ENCODE data around the gene MAPKAP1.

The MAPKAP1 gene

GRCh38 chr9:125515281-125515680 lies 191.7 kb downstream of the MAPKAP1 start:
- DNase-seq = no peak

GRCh38 chr9:125514468-125514867 lies 192.5 kb downstream of the MAPKAP1 start:
- DNase-seq = no peak

DNA sequence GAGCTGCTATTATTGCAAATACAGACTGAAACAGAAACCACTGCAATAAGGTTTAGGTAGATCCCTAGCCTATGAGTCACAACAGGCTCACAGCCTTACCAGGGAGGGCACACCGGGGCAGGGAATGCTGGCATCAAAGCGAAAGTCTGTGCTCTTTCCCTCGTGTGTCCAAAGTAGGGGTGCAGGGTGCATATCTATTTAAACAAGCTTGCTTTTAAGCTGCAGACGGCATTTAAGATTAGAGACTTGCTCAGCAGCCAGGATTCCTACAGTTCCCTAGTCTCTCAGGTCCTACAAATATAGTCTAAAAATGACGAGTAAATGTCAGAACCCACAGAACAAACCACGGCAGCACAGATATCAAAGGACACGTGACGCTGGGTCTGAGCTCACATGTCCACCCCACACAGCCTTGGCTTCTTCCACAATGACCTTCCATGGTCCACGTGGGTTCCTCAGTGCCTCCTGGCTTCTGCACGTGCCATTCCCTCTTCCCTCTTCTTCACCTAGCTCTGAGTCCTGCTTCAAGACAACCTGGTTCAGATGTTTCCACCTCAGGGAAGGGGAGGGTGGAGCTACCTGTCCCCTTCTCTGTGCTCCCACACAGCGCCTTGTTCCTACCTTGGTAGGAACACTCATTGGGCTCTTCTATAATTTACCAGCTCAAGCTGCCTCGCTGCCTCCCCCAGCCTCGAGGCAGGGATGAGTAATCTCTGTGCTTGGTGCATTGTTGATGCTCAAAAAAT lies 193.2 kb downstream of the MAPKAP1 start:
- DNase-seq = peak in 22 of 56 donors; percentile 5 to 73 (median 44)

GRCh38 chr9:125513303-125513667 lies 193.7 kb downstream of the MAPKAP1 start:
- no peak for DNase-seq

GRCh38 chr9:125511789-125512660 lies 195.0 kb downstream of the MAPKAP1 start:
- DNase-seq = peak in 1 of 56 donors; percentile 10

DNA sequence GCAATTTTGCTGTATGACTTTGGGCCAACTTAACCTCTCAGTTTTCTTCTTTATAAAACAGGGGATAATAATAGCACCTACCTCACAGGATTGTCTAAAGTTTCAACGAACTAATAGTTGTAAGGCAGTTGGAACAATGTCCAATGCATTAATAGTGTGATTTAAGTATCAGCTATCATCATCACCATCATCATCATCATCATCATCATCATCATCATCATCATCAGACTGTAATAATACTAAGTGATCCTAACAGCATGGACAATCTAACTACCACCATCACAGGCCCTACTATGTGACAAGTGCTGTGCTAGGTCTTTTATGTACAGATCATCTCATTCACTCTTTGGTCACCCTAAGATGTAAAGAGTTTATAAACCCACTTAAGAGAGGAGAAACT lies 196.0 kb downstream of the MAPKAP1 start:
- DNase-seq = no peak

GRCh38 chr9:125509476-125509875 lies 197.5 kb downstream of the MAPKAP1 start:
- DNase-seq = no peak

GRCh38 chr9:125508249-125508648 lies 198.8 kb downstream of the MAPKAP1 start:
- no peak for DNase-seq

DNA sequence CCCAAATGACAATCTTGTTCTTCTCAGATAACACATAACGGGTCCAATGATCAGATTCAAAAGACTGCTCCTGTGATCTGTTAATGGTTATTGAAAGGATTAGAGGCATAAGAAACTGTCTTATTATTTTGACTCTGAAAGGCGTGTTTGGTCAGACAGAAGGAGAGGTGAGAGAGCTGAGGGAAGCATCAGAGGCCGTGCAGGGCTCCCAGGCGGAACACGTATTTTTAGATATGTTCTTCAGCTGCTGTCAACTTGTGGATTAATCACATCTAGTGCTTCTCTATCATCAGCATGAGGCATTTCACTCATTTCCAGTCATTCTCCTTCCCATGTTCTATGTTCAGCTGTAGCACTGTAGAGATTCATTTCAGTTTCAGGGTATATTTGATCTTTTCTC lies 199.8 kb downstream of the MAPKAP1 start:
- DNase-seq = no peak

GRCh38 chr9:125505988-125506438 lies 201.0 kb downstream of the MAPKAP1 start:
- DNase-seq = peak in 3 of 56 donors; percentile 7 to 11 (median 10)

DNA sequence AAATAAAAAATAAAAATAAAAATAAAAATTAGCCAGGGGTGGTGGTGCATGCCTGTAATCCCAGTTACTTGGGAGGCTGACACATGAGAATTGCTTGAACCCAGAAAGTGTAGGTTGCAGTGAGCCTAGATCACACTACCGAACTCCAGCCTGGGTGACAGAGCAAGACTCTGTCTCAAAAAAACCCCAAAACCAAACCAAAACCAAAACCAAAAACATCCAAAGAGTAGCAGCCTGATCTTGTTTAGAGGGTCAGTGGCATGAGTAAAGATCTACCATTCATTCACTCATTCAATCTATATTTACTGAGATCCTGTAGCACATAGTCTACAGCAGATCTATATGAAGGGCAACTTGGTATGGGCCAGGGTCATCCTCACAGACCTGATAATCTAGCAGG lies 202.4 kb downstream of the MAPKAP1 start:
- no peak for DNase-seq

- no peak for DNase-seq
These were observed 209.1 kb downstream of the MAPKAP1 start for GRCh38 chr9:125497906-125498305.

GRCh38 chr9:125497478-125497877 lies 209.5 kb downstream of the MAPKAP1 start:
- DNase-seq = no peak

DNA sequence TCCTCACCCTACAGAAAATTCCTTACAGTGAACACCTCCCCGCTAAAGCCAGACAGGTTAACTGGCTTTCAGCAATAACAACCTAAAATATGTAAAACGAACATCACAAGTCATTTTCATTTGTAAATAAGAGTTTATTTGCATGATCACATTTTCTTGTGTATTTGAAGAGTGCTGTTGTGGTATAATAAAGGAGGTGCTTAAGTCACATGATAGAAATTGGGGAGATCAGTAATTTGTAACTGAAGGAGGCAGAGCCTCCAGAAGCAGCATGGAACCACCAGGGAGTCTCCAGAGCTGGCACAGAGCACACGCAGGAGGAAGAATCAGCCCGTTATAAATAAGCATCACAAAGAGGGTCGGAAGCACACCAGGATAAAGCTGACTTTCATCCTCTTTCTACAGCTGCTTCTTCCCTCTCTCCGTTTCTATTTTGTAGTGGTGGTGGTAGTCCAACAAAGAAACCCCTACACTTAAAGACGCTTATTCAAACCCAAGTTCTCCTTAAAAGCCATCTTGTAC lies 210.6 kb downstream of the MAPKAP1 start:
- DNase-seq = no peak

- DNase-seq = no peak
These were observed 211.6 kb downstream of the MAPKAP1 start for GRCh38 chr9:125495172-125496119.

DNA sequence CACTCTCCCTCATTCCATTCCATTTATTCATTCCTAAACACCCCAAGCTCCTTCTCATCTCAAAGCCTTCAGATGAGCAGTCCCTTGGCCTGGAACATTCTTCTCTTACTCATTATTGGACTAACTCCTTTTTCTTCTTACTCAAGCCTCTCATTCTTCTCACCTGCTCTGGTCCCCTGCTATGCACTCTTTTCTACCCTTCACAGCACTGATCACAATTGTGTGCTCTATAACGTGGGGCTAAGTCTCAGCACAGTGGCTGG lies 212.4 kb downstream of the MAPKAP1 start:
- no peak for DNase-seq

- no peak for DNase-seq
These were observed 212.9 kb downstream of the MAPKAP1 start for GRCh38 chr9:125493881-125494652.

- no peak for DNase-seq
These were observed 213.6 kb downstream of the MAPKAP1 start for GRCh38 chr9:125493384-125493783.

- DNase-seq = no peak
These were observed 214.3 kb downstream of the MAPKAP1 start for GRCh38 chr9:125492719-125493118.

DNA sequence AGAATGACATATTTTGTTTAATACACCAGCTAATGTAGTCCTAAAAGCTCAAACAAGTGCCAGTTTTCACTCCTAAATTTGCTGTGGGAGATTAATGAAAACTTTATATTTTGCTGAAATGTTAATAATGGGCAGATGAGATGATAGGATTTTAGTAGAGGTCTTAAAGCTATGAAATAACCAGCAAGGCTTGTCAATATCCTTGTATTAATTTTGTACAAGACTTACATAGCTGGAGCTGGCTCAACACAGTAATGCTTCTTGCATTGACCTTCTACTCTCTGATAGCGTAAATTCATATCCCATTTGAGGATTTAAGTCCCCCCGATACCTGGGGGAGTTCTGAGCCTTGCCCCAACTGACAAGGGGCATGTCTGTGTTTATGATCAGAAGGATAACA lies 219.2 kb downstream of the MAPKAP1 start:
- no peak for DNase-seq

DNA sequence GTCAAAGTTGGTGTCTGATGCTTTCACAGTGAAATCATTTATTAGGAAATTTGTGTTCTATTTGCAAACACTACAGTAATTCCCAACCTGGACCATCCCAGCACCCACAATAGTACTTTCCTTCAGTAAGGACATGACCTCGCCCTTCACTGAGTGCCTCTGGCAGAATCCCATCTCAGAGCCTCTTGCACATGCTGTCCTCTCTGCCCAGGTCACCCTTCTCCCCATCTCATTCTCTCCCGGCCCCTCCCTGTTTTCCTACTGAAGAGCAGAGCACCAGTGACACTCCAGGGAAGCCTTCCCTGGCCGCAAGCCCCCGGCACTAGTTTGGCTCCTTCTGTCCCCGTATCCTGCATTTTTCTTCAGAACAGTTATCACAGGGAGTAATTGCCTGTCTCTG lies 220.4 kb downstream of the MAPKAP1 start:
- no peak for DNase-seq
